Mammary epithelial cell (primary cell): ENCODE measurements around the gene TTYH1.

ENCODE experiments used
- CTCF ChIP-seq, 2 donors: IDR thresholded peaks in 1 of 2; conservative IDR thresholded peaks in 1 of 2; 2 replicates each; pipeline ENCODE4 v1.5.1; 2011 to 2012; ENCODE audit warnings: inconsistent platforms in 2 of 2, low read length in 2 of 2, mild to moderate bottlenecking in 2 of 2, control low read depth in 1 of 2, low read depth in 1 of 2; ENCODE audit not compliant: insufficient read depth in 1 of 2; ENCODE audit errors: extremely low read depth in 1 of 2
- EZH2 ChIP-seq: IDR thresholded peaks from 2 replicates; pipeline ENCODE4 v1.6.1; 2012; ENCODE audit warnings: low read length, inconsistent platforms, borderline replicate concordance

GRCh38 chr19:54449701-54450069 lies 34.4 kb downstream of the TTYH1 start:
- TF ChIP-seq CTCF (conservative IDR thresholded peaks at IDR 0.05 in 1 of 2, IDR thresholded peaks at IDR 0.05 in 1 of 2; ENCODE audit: extremely low read depth in 1 of 2, insufficient read depth in 1 of 2, low read depth in 1 of 2, low read length in 2 of 2) (no peak), EZH2 (no peak)
